Medulla oblongata (tissue), 1 donor: ENCODE measurements around the gene PP2D1.
A peak's percentile ranks its signal among the peaks of the same experiment; 100 is the strongest.
"Not testable (repeated sequence)": the region's sequence is repeated elsewhere in the genome, so short reads cannot be mapped to it uniquely, and the experiment has no call there.

ENCODE experiments used
- DNase-seq: peaks from one replicate; pipeline ENCODE4 v3.0.0-alpha.2; 2015; ENCODE audit errors: extremely low spot score

PP2D1 gene

GRCh38 chr3:19967812-19968211 is 44.3 kb downstream of the PP2D1 start:
- no peak for DNase-seq

- no peak for DNase-seq
Measured at GRCh38 chr3:19967208-19967607, 44.9 kb downstream of the PP2D1 start.

GRCh38 chr3:19961960-19962359 is 50.1 kb downstream of the PP2D1 start:
- no peak for DNase-seq

GRCh38 chr3:19960696-19961095 is 51.4 kb downstream of the PP2D1 start:
- no peak for DNase-seq

GRCh38 chr3:19959505-19959904 is 52.6 kb downstream of the PP2D1 start:
- DNase-seq: no peak

- DNase-seq: not testable (repeated sequence)
Measured at GRCh38 chr3:19957354-19957753, 54.7 kb downstream of the PP2D1 start.

GRCh38 chr3:19954676-19955075 is 57.4 kb downstream of the PP2D1 start:
- DNase-seq: no peak

- DNase-seq: no peak
Measured at GRCh38 chr3:19950316-19950715, 61.7 kb downstream of the PP2D1 start.

- no peak for DNase-seq
Measured at GRCh38 chr3:19948226-19948591, 63.9 kb downstream of the PP2D1 start.

- peak; percentile 45 for DNase-seq
Measured at GRCh38 chr3:19947549-19948225, 64.4 kb downstream of the PP2D1 start.

GRCh38 chr3:19946832-19947548 is 65.1 kb downstream of the PP2D1 start, which contains the start of gene RAB5A:
Gene RAB5A (plus strand): TSS chr3:19947097. CDS start chr3:19950899, 3,802 bp downstream.
- peak; percentile 99 for DNase-seq

- peak; percentile 53 for DNase-seq
Measured at GRCh38 chr3:19945969-19946831, 65.9 kb downstream of the PP2D1 start.

- no peak for DNase-seq
Measured at GRCh38 chr3:19945534-19945933, 66.5 kb downstream of the PP2D1 start.

GRCh38 chr3:19940643-19941042 is 71.4 kb downstream of the PP2D1 start:
- no peak for DNase-seq

- no peak for DNase-seq
Measured at GRCh38 chr3:19938295-19938627, 73.8 kb downstream of the PP2D1 start.

GRCh38 chr3:19937459-19938294 is 74.4 kb downstream of the PP2D1 start:
- no peak for DNase-seq
